Measurements from ENCODE around the gene NSUN3.
"Not testable (repeated sequence)": the region's sequence is repeated elsewhere in the genome, so short reads cannot be mapped to it uniquely, and the experiment has no call there.

Gene NSUN3

GRCh38 chr3:94069194-94069813 is 6.4 kb downstream of the NSUN3 start:
- DNase-seq, result no peak

GRCh38 chr3:94070341-94070911 is 7.6 kb downstream of the NSUN3 start:
- DNase-seq, result no peak

GRCh38 chr3:94071713-94072284 is 8.9 kb downstream of the NSUN3 start:
- DNase-seq, result no peak

GRCh38 chr3:94076055-94076454 is 13.2 kb downstream of the NSUN3 start:
- DNase-seq, result no peak

GRCh38 chr3:94080552-94080951 is 17.7 kb downstream of the NSUN3 start:
- DNase-seq, result not testable (repeated sequence)

GRCh38 chr3:94081884-94082283 is 19.0 kb downstream of the NSUN3 start:
- no peak for DNase-seq

- no peak for DNase-seq
These were observed 19.6 kb downstream of the NSUN3 start for GRCh38 chr3:94082391-94082937.

GRCh38 chr3:94083261-94083660 is 20.4 kb downstream of the NSUN3 start:
- no peak for DNase-seq

- no peak for DNase-seq
These were observed 26.3 kb downstream of the NSUN3 start for GRCh38 chr3:94089126-94089525.

- no peak for DNase-seq
These were observed 29.2 kb downstream of the NSUN3 start for GRCh38 chr3:94092086-94092485.

- no peak for DNase-seq
These were observed 30.3 kb downstream of the NSUN3 start for GRCh38 chr3:94093151-94093550.

- DNase-seq, result no peak
These were observed 32.2 kb downstream of the NSUN3 start for GRCh38 chr3:94095111-94095510.

GRCh38 chr3:94098452-94098851 is 35.6 kb downstream of the NSUN3 start:
- peak; percentile 16 for DNase-seq

GRCh38 chr3:94099311-94099710 is 36.5 kb downstream of the NSUN3 start:
- no peak for DNase-seq

- DNase-seq, result no peak
These were observed 39.0 kb downstream of the NSUN3 start for GRCh38 chr3:94101860-94102259.

GRCh38 chr3:94106268-94106667 is 43.4 kb downstream of the NSUN3 start:
- DNase-seq, result no peak

- not testable (repeated sequence) for DNase-seq
These were observed 47.4 kb downstream of the NSUN3 start for GRCh38 chr3:94110232-94110631.

- no peak for DNase-seq
These were observed 48.0 kb downstream of the NSUN3 start for GRCh38 chr3:94110854-94111253.

- no peak for DNase-seq
These were observed 51.8 kb downstream of the NSUN3 start for GRCh38 chr3:94114666-94115065.

- no peak for DNase-seq
These were observed 52.6 kb downstream of the NSUN3 start for GRCh38 chr3:94115482-94115881.

GRCh38 chr3:94117729-94118128 is 54.9 kb downstream of the NSUN3 start:
- no peak for DNase-seq

GRCh38 chr3:94118390-94118789 is 55.5 kb downstream of the NSUN3 start:
- DNase-seq, result no peak

GRCh38 chr3:94121161-94121560 is 58.3 kb downstream of the NSUN3 start:
- no peak for DNase-seq

- DNase-seq, result no peak
These were observed 64.3 kb downstream of the NSUN3 start for GRCh38 chr3:94127115-94127514.

Data from NCI-H226 (cell line).